RPMI8226 (cell line): ENCODE measurements around the gene BAZ2A.
"Not testable (repeated sequence)": the region's sequence is repeated elsewhere in the genome, so short reads cannot be mapped to it uniquely, and the experiment has no call there.

Experiments
- DNase-seq: peaks from one replicate; pipeline ENCODE4 v3.0.0-alpha.2; 2015

The BAZ2A gene

GRCh38 chr12:56591961-56592360 lies 38.2 kb downstream of the BAZ2A start:
- no peak for DNase-seq

DNA sequence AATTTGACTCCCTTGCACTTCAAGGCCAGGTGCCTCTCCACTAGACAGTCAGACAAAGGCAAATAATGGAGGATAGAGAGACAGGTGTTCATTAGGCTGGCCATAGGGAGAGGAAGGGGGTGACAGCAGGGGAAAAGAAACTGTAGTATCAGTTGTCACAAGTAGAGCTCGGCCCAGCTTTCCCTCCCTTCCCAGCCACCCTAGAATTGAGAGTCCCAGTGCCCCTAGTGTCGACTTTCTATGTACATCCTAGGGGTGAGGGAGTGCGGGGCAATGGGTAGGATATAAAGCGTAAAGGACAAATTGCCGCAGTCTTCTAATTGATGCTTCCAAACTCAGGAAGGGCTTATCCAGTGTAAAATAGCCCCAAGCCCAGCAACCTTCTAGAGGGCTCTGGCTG lies 39.0 kb downstream of the BAZ2A start:
- no peak for DNase-seq

DNA sequence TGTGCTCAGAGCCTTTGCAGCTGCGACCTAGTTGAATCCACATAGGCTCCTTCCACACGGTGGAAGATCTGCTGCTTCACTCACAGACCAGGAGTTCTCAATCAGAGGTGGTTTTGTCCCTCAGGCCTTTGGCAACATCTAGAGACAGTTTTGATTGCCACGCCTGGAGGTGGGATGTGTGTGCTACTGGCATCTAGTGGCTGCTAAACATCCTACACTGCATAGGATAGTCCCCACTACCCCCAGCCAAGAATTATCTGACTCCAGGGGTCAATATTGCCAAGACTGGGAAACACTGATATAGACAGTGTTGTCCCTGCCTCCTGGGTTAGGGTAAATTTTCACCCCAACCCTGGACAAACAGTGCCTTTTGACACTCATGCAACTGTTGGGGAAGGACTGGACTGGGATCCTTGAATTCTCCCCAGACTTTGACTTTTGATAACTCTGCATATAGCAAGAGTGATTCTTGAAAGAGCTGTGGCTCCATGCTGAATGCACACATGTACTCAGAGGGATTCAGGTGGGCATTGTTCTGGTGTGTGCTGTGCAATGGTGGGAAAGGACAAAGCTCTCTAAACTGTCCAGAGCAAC lies 39.8 kb downstream of the BAZ2A start:
- peak; percentile 62 for DNase-seq

- no peak for DNase-seq
Observed at GRCh38 chr12:56589783-56590182, 40.3 kb downstream of the BAZ2A start.

DNA sequence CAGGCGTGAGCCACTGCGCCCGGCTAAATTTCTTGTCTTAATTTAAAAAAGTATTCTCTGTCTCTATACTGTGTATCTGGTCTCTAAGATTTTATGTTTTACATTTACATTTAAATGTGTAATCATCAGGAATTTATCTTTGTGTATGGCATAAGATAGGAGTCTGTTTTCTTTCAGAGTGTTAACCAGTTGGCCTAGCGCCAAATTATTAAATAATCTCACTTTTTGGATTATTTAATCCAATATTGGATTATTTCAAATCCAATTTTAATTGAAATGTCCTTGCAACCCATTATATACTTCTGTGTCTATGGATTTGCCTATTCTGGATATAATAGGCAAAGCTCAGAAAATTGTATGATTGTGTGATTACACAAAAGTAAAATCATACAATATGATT lies 45.0 kb downstream of the BAZ2A start:
- no peak for DNase-seq

GRCh38 chr12:56581418-56582145 lies 48.5 kb downstream of the BAZ2A start:
- no peak for DNase-seq

GRCh38 chr12:56578983-56579546 lies 51.1 kb downstream of the BAZ2A start:
- no peak for DNase-seq

DNA sequence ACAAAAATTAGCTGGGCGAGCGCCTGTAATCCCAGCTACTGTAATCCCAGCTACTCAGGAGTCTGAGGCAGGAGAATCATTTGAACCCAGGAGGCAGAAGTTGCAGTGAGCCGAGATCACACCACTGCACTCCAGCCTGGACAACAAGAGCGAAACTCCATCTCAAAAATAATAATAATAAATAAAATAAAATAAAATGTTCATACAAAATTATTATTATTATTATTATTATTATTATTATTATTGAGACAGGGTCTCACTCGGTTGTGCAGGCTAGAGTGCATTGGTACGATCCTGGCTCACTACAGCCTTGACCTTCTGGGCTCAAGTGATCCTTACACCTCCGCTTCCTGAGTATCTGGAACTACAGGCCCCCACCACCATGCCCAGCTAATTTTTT lies 52.9 kb downstream of the BAZ2A start:
- not testable (repeated sequence) for DNase-seq

DNA sequence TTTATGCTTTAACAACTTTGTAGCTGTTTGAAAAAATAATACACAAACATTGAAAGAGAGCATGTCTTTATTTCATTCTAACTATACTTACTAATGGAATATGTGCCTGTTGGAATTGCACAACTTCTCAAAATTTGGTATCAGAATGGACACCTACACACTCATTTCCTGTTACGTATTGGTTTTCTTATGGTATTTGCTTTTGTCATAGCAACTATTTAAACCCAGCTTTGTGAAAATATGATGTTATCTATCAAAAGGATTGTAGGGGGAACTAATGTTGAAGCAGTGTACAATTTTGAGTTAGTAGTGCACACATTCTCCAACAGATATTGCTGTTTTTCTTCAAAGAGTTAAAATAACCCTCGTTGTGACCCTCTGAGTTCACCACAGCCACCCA lies 55.9 kb downstream of the BAZ2A start:
- no peak for DNase-seq

DNA sequence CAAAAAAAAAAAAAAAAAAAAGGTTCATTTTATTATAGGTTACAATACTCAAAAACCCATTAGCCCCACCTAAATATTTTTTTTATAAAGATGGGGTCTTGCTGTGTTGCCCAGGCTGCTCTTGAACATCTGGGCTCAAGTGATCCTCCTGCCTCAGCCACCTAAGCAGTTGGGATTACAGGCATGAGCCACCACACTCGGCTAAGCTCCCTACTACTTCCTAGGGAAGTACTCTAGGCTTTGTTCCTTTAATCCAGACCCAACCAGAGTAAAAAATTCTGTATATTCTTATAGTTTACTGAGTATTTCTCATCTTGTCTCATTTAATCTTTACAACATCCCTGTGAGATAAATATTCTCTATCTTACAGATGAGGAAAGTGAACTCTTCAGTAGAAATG lies 57.8 kb downstream of the BAZ2A start:
- no peak for DNase-seq

DNA sequence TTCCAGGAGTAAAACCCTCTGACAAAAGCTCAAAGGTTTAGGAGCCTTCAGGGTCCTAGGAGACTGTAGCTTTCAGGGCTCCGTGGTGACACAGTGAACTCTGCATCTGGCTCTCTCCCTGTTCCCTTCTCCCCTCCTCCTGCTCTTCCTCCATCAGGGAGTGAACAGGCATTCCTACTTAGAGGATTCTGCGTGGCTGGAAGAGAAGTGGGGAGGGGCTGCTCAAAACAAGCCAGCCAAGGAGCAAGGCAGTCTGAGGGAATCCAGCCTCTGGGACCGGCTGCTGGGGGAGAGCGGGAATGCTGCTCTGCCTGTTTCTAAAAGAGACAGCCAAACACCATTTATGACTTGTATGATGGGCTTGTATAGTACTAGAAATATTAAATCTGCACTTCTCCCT lies 59.0 kb downstream of the BAZ2A start:
- DNase-seq, result no peak

DNA sequence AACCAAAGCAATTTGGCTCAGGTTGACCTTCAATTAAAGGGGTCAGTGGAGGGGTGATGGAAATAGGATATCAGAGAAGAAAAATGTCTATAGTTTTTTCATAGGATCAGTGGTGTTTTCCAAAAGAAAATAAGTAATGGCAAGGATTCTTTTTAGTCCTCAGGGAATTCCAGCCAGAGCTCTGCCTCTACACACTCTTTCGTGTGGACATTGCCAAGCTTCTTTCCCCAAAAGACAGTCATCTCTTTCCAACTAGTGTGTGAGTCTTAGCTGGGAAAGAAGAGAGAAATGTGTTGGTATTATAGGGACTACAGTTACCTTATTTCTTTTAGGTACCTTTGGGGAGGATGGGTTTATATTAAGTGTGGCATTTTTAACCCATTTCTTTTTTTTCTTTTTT lies 62.0 kb downstream of the BAZ2A start:
- DNase-seq, result no peak

DNA sequence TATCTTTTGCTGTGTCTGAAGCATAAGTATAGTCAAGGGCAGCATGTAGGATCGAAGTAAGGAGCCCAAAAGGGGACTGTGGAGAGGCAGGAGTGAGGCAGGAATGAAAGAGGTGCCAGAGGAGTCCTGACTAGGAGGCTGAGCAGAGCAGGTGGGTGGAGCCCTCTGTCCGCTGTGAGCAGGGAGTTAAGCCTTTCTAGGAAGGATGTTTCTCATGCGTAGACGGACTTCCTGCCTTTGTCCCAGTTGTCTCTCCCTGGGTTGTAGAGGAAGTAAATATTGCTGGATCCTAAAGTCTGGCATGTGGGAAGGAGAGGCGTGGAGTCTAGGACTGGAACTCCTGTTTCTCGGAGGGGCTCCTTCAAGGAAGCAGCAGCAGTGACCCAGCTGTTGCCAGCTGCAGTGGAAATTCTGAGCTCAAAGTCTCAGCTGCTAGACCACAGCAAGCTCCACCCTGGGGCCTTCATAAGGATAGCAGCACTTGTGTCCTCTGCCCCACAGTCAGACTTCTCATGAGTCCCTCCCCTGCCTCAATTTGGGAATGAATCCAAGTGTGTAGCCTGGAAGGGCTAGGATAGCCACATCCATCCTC lies 64.5 kb downstream of the BAZ2A start:
- peak; percentile 46 for DNase-seq

GRCh38 chr12:56551070-56551469 lies 79.1 kb downstream of the BAZ2A start:
- DNase-seq, result no peak

DNA sequence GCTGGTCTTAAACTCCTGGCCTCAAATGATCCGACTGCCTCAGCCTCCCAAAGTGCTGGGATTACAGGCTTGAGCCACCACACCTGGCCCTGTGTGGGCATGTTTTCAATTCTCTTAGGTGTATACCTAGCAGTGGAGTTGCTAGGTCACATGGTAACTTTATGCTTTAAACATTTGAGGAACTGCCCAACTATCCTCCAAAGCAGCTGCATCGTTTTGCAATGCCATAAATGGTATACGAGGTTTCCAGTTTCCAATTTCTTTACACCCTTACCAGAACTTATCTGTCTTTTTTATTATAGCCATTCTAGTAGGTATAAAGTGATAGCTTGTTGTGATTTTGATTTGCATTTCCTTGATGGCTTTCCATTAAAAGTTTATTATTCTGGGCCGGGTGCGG lies 83.4 kb downstream of the BAZ2A start:
- peak; percentile 13 for DNase-seq
